Dermis microvascular lymphatic vessel endothelial cell (primary cell): ENCODE data around the gene TET3. TPM values are rescaled to one million over a fixed set of nuclear protein-coding genes. Genes with fewer than 3 reads are reported as not detected.

ENCODE experiments used
- DNase-seq, 2 donors: peaks; one replicate each; pipeline versions ENCODE4 v3.0.0 to v3.0.0-alpha.2; 2010; ENCODE audit warnings: low read depth in 2 of 2
- total RNA-seq: library from RNA; depleted of rRNA; stranded (reverse); fragments of >200 nt; gene quantifications from 2 replicates; pipeline ENCODE4 v1.2.1, GENCODE V29; 2014

Gene TET3
- total RNA-seq, 1 donor from 2014 or later, result 3.3 TPM

DNA sequence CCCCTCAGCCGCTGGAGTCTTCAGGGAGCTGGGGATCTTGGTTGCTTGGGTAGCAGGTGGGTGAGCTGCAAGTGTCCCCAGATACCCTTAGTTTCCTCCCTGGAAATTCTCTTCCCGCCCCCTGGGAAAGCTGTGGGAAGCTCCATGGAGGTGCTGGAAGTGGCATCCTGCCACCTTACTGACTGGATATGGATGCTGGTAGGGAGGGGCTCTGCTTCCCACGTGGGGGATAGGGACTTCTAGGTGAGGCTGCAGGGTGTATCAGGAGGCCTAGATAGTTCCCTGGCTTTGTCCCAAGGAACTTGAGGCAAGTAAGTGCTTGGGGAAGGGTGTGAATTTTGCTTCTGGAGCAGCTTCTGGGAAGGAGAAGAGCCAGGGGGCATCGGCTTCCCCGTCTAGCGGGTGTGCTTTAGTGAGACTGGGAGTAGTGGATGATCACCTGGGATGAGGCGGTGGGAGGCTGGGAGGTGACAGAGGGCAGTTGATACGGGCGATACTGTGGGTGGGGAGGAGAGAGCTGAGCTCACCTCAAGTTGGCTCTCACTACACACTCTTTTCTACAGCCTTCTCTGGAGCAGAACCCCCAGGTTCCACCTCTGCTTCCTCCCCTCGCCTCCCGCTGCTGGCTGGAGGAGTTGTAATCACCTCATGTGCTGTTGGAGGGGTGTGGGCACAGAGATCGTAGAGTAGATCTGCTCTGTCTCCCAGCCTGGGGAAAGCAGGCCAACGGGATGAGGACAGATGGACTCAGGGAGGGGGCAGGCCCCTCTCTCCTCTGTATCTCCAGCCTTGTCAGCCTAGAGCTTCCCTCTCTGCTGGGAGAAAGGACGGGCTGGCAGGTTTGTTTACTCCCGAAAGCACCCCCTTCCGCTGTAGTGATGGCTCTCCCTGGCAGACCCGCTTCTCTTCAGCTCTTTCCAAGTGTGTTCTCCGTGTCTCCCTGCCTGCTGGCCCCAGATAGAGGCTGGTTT is 19.8 kb downstream of the TET3 start:
- DNase-seq, result no peak

DNA sequence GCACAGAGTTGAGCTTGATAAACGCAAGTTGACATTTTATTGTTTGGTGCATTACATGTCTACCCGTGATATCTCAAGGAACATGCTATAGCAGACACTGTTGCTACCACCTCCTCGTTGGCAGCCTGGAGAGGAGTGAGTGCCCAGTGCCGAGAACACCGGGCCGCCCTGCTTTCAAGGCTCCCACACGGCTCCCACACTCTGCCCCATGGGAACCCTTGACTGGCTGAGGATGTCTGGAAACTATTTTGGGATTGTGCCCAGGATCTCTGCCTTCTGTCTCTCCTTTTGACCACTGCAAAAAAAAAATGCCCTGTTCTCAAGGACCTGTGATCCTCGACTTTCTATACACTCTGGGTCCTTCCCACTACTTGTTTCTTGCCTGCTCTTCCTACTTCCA is 21.1 kb downstream of the TET3 start:
- DNase-seq, result no peak

DNA sequence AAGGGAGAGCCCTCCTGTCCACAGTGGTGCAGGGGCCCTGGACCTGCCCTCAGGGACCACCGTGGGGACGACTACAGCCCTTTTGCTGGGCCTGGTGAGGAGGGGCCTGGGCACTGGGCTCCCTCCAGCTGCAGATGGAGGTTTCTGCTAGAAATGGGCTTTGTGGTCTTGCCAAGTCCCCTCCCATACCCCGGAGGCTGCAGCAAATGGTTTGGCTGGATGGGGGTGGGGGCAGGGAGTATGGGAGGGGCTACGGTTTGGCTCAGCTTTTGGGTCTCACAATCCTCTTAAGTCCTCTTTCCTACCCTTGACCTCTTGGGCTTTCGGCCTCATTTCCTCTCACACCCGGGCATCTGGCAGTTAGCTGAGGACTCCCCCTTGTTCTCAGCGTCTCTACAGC is 21.7 kb downstream of the TET3 start:
- DNase-seq, result no peak

DNA sequence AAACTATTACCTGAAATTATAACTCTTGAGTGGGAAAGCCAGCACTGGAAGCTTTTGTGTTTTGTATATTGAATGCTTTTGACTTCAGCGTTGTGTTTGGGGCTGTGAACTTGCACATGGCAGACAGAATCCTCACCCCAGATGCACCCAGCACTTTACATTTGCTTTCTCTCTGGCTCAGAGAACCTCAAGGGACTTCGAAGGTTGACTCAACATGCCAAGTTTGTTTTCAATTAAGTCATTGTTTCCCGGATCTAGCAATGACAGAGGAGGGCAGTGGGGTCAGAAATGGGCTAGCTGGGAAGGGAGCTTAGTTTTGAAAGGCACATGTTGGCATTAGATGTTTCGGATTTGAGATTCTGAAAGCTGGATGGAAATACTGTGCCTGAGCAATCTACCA is 22.4 kb downstream of the TET3 start:
- no peak for DNase-seq

DNA sequence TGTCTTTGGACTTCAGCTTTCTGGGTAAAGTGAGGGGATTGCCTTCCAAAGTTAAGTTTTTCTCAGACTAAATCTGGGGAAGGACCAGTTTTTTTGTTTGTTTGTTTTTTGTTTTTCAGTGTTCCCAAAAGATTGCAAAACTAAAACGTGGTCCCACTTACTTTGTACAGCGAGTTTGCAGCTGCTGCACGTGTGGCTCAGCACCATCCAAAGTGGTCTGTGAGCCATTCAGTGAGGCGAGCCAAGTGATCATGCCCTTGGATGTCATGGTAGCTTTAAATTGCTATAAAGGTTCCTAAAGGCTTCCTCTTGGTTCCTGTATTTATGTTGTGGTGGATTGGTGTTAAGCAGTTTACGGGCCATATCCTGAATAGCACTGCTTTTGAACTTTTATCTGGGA is 23.0 kb downstream of the TET3 start:
- DNase-seq, result no peak

DNA sequence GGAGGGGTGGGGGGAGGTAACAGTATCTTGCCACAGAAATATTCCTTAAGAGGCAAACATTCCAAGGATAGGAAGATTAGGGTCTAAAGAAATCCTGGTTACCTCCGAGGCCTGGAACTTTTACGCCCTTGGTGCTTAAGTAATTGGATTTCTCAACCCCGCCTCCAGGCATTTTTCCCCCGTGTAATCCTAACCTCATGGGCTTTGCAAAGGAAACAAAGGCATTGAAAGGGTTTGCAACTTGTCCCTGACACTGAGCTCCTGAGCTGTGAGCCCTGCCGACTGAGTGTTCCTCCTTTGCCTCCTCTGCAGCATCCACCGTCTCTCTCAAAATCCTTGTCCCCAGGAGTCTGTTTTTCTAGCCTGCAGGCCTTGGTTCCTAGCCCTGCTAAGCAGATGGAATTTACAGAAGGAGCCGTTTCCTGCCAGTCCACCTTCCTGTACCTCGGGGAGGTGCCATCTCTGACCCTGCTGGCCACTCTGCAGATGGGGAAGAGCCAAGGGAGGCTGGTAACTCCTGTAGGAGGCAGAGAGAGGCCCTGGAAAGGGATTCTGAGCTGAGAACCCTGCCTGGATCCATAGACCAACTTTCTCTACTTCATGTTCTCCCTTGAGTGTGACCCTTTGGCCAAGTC is 24.2 kb downstream of the TET3 start:
- DNase-seq, result no peak

DNA sequence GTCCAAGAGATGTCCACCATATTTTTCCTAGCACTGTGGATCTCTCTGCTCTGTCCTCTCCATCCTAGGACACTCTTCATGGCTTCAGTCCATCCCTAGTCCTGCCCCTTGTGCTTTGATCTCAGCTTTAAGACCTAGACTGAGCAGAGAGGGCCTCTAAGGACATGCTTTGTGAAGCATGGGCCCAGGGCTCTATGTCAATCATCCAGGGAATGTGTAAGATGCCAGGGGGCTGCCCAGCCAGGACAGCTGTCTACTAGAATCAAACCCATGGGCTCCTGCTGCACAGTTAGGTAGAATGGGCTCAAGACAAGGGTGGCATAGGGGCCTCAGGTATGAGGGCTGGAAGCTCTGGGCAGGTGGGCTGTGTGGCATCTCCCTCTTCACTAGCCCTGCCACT is 24.9 kb downstream of the TET3 start:
- no peak for DNase-seq

DNA sequence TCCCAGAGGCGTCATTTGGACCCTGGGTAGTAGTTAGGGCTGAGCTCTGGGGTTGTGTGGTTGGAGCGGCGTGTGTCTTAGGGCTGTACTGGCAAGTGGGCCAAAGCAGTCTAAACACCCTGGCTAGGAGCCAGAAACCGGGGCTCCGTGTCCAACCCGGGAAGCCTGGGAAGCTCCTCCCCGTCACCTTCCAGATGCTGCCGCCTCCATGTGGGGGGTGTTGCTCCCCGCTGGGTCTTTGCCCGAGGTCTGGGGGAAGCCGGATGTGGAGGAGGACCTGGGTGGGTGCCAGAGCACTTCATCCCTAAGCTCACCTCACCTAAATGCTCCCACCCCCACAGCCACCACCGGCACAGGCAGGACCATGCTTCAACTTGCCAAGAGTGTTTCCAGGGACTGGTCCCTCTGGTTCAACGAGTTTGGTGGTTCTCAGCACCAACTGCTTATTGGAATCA is 25.4 kb downstream of the TET3 start:
- peak in 1 of 2 donors; percentile 17 for DNase-seq

DNA sequence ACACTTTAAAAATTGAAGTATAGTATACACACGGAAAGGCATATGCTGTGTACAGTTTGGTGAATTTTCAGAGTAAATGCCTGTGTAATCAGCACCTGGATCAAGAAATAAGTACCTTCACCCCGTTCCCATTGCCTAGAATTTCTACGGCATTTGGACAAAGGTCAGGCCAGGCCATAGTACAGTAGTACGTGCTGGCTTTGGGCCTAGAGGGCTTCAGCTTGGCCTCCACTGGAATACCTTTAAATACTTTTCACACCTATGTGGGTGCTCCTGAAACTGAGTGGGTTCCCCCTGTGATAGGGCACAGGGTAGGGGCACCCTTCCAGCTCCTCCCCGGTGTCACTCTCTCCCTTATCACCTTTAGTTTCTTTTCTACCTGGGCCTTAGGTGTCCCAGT is 26.5 kb downstream of the TET3 start:
- DNase-seq, result no peak

DNA sequence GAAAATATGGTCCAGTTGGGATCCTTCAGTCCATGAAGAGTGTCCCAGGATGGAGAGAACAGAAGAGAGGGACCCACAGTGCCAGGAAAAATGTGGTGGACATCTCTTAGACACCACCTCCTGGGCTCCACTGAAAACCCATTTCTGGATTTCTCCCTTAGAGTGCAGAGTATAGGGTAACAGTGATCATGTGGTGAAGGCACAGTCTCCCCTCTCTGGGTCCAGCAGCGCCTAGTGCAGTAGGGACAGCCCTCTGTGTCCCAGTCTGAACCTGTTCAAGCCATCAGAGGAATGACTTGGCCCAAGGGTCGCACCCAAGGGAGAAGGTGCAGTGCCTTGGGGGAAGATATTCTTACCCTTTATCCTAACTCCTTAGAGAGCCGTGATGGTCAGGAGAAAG is 30.1 kb downstream of the TET3 start:
- no peak for DNase-seq

DNA sequence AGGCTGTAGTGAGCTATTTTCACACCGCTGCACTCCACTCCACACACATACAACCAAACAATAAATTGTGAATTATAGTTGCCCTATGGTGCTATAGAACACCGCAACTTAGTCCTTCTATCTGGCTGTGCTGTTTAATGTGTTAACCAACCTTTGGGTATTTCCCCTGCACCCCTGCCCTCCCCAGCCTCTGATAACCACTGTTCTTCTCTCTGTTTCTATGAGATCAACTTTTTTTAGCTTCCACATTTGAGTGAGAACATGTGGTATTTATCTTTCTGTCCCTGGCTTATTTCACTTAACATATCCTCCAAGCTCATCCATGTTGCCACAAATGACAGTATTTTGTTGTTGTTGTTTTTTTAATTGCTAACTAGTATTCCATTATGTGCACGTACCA is 32.5 kb downstream of the TET3 start:
- no peak for DNase-seq

DNA sequence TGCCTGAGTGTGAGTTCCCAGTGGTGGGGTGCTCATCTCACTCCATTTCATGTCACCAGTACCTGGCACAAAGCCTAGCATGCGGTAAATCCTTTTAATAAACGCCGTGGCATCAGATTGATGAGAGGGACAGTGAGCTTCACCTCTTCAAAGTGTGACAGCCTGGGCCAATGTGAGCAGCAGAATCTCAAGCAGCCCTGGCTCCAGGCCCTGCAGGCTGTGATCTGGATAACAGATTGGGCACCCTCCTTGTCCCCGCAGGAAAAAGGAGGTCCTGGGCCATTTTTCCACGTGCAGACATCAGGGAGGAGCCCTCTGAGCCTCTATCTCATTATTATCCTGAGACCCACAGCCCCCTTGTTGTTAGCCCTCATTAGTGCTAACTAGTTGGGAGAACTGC is 34.8 kb downstream of the TET3 start:
- no peak for DNase-seq

DNA sequence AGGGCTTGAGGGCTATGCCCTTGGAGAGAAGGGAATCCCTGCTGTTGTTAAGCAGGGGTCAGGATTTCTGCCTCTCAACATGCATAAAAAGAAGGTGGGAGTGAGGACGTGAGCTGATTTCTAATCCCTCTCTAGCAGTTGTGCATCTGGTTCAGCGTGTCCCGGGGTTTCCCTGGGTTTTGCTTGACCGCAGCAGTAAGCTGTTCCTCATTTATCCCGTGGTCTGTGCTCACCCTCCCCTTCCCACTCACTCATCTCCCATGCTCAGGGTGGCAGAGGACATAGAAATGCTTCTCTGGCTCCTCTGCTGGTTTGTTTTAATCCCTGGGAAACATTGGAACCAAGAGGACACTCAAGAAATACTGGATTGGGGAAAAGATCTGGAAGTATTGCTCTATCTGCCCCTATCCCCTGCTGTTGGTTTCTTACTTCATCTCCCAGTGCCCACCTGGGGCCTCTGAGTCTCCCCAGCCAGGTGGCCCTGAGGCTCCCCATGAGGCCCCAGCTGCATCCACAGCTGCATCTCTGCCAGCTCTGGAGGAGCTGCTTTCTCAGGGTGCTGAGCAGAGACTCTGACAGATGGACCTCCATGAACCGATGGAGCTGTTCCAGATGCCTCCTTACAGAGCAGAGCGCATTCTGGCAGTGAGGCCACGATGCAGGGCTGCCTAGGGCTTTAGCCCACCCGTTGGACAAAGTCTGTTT is 36.1 kb downstream of the TET3 start:
- no peak for DNase-seq

DNA sequence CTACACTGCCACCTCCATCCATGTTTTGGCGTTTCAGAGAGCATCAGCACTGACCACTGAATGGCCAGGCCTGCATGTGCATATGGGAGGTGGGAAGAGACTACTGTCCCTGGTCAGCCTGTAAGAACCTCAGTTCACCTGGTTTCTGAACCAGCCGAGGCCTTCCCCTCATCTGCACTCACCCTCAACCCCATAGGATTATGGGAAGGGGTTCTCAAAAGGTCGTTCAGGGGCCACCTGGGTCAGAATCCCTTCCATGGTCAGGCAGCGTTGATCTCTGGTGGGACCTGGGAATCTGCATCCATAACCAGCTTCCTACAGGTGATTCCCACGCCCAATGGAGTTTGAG is 36.7 kb downstream of the TET3 start:
- no peak for DNase-seq

DNA sequence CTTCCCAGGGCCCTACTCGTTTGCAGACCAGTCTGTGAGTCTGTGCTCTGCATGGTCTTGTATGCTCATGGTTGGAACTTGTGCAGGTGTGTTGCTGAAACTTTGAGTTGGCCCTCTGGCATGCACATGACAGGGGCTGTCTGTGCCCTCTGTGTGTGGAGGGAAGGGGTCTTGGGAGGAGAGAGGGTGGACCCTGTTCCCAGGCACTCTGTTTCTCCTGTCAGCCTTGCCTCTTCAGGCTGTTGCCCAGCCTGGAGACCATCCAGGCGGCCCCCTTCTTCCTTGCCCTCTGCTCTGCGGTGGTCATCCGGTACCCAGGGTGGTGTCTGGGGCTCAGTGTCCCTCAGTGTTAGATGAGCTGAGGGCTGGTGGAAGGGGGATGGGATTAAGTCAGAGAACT is 39.5 kb downstream of the TET3 start:
- no peak for DNase-seq

DNA sequence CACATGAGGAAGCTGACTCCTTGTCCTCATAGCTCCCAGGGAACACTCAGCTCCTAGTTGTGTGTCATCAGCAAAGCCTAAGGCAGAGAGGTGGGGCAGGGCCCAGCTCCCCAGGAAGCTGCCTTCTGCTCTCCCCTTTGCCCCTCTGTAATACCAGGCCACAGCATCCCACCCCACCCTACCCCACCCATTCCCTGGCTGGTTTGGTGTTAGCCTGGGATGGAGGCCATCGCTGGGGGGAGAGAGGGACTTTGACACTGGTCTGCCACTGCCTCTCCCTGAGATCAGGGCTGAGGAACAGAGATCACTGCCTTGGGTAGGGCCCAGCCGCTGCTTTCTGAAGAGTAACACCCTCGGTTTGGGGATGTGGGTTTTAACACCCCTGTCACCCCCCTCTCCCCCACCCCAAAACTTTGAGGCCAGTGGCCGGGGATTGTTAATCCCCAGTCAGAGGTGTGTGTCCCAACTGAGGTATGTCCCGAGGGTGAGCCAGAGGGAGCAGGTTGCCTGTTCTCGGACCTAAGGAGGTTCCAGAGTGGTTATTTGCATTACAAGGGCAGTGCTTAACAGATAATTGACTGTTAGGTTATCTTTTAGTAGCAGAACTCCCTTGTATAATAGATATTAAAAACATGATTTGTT is 41.4 kb downstream of the TET3 start:
- DNase-seq, result no peak

DNA sequence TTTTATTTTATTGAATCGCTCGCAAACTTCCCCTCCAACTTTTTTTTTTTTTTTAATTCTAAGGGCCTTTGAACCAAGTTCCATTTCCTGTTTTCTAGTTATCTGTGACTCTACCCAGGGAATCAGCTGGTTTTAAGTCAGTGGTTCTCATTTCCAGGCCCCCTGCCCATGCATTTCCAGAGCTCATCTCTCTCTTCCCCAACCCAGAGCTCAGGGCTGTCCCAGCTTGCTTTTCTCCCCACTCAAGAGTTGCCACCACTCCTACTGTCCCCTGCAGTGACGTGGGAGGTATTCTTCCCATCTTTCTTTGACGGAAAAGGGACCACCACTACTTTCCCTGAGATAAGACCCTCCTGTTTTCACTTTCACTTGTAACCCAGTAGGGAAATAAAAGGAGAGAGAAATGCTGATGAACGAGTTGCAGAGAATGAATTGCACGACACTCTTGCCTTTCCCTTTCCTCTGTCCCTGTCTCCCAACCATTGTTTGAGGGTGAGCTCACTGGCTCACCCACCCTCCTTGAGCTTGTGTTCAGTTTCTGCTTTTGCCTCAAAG is 42.1 kb downstream of the TET3 start:
- no peak for DNase-seq

DNA sequence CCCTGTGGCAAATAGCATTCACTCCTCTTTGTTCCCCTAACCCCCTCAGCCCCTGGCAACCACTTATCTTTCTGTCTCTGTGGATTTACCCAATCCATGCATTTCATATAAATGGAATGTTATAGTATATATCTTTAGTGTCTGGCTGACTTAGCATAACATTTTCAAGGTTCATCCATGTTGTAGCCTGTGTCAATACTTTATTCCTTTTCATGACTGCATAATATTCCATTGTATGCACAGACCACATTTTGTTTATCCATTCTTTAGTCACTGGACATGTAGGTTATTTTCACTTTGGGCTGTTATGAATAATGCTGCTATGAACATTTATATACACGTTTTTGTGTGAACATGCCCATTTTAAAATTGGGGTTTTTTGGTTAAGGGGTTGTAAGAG is 42.8 kb downstream of the TET3 start:
- no peak for DNase-seq

DNA sequence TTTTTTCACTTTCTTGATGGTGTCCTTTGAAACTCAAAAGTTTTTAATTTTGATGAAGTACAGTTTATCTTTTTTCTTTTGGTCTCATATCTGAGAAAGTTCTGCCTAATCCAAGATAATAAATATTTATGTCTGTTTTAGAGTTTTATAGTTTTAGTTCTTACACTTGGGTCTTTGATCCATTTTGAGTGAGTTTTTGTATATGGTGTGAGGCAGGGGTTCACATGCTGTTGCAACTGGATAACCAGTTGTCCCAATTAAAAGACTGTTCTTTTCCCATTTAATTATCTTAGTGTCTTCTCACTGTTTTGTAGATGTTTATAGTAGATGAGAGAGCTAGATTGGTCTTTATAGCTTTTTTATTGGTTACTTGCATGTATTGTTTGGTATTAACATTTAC is 43.6 kb downstream of the TET3 start:
- DNase-seq, result no peak

DNA sequence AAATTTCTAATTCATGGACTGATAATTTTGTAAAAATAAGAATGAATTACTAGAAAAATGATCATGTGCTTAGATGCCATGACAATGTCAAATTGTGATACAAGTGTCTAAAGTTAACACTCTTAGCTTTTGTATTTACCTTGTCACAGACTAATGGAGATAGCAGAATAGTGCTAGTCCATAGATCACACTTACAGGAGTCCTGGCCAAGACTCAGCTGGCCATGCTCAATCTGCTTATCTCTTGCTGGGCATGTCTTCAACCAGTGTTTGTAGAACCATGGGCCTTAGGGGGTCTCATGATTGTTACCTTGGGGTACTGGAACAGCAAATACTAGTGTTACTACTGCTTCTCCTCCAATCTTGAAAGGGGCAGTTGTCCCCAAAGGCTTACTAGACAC is 44.0 kb downstream of the TET3 start:
- DNase-seq, result no peak

DNA sequence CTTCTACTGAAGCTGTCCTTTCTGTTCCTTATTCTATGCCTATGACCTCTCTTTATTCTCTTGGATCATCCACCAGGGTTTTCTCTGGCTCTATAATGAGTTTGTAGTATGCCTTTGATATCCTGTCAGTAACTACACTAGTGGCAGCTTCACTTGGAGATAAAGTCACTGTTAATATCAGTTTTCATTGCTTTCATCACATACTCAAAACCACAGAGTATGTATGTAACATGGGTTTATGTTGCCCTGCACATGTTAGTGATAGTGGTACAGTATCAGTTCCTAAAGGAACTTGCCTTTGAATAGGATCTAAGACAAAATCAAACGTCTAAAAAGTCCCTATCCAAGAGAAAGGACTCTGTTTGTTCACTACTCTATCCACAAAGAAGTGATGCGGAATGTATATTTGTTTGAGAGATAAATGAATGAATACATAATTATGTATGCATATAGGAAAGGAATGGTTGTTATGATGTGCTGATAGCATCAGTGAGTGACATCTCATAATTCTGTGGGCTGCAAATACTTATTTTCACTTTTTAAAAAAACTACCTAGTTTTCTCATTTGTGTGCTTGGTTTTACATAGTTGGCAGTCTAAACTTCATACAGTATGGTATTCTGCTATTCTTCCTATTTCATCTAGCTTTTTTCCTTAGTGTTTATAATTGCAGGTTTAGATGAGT is 45.1 kb downstream of the TET3 start:
- DNase-seq, result no peak
